ENCODE measurements around the gene ATP8A1.

The ATP8A1 gene

DNA sequence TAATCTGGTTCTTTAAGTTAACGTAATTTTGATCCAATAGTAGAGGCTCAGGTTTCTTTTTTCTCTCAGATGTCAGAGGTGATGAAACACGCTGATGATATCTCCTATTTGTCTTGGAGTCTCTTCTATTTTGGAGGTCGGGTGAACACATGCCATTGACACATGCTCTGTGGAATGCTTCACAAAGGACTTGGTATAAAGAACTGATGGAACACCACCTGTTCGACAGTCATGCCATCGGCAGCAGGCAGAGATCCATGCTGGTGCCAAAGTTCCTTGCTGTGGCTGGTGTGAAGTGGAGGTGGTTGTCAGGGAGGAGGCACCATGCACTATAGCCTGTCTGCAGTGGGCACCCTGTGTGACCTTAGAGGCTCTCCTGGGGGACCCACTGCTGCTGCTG is 94.9 kb downstream of the ATP8A1 start:
- no peak for DNase-seq

DNA sequence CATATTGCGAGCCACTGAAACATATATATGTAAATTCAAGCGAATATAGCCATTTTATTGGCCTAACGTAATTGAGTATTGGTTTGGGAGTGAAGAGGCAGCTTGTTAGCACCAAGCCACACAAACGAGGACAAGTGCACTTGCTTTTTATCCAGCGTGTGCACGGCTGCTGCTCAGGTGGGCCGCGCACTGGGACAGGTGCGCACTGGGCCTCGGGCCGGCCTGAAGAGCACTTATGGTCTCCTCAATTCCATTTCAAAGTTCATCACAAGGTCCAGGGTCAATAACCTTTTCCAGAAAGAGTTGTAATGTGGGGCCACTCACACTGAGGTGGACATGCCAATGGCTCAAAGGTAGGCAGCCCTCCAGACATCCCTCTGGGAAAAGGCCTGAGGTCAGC is 95.9 kb downstream of the ATP8A1 start:
- DNase-seq, result no peak

DNA sequence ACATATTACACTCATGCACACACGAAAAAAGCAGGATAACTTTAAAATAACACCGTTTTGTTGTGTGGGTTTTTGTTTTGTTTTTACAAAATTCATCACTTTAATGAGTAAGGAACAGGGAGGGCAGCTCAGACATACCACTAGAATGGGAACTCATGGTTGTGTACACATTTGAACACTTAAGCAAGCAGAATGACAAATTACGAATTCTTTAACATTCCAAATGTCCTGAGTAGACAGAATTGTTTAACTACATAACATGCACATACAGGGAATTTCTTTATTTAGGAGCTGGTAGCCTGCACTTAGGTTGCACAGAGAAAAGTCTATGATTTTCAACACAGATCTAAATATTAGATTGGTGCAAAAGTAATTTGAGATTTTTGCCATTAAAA is 96.4 kb downstream of the ATP8A1 start:
- no peak for DNase-seq

DNA sequence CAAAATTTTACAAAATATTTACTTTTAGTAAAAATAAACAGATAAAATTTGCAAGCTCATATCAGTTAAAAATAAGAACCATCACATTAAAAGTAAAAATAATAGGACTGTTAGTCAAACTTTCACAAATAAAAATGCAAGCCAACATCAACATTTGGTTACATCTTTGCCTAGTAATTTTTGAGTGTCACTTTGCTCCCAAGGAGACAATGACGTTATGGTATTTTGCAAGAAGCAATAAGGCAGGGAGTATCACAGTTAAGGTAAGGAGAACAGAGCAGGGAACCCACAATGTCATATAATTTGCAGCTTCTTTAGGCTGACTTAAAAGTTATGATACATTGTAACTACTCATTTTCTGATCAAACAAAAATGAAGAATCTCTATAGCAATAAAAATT is 98.7 kb downstream of the ATP8A1 start:
- no peak for DNase-seq

DNA sequence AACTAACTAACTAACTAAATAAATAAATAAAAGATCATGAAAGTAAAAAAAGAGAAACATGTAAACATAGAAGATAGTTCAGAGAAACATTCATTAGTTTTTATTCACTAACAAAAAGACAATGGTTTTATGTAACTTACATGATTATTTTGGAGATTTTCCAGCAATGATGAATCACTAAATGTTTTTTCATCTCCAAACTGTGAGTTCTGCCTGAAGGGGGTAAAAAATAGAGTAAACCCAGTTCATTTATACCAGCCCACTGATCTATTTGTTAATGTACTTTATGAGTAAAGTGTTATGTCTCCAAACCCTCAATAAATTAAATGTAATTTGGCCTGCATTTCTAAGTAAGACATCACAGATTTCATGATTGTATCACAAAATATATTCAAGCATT is 101.1 kb downstream of the ATP8A1 start:
- no peak for DNase-seq

DNA sequence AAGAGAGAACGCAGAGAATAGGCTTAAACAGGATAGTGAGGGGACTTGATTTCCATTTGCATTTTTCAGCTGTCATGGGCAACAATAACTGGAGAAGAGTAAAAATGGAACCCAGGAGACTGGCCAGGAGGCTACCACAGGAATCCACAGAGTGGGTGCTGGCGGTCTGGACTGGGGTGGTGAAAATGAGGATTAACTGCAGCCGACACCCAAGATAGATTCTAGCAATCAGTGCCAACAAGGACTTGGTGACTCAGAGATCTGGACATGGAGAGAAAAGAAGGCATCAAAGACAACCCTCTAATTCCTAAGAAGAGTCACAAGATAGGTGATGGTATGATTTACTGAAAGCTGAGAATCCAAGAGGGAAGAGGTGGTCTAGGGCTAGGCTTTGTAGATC is 102.8 kb downstream of the ATP8A1 start:
- DNase-seq, result no peak

DNA sequence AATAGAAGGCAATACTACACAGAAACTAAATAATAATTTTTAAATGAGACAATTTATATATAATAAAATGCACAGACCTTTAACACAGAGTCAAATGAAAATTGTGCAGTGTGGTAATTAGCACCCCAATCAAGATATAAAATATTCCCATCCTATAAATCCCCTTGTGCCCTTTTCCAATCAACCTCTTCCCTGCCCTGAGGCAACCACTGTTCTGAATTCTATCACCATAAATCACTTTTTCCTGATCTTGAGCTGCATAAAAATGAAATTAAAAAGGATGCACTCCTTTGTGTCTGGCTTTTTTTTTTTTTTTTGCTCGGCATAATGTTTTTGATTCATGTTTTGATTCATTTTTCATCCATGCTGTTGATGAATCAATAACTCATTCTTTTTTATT is 107.0 kb downstream of the ATP8A1 start:
- no peak for DNase-seq

DNA sequence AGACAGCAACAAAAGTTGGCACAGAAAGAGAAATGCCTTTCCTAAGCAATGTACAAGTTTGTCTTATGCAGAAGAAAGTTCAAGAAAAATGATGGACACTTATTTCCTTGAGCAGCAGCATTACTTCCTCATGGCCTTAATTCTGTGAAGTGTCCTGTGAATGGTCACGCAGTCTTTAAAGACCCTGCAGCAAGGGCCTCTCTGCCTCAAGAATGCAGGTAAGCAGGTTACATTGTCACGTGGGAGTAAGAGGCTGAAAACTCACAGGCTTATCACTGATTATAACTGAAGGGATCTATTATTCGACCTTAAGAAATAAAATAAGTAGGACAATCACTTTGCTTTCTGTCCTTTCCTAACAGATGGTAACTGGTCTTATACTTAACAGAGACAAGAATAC is 109.1 kb downstream of the ATP8A1 start:
- DNase-seq, result no peak

DNA sequence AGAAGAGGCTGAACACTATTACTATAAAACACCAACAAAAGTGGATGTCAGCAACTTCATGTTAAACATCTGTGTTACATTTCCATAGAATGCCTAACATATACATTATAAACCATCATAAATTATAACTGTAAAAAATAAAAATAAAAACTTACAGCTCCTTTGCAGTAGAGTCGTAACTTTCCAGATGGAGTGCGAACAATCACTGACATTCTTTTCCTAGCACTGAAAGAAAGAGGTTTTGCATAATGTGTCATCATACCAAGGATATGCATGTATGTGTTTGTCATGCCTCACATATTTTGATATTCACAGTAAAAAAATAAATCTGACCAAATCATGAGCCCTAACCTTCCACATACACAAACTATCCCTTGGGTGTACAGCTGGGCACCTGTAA is 113.1 kb downstream of the ATP8A1 start:
- DNase-seq, result no peak

DNA sequence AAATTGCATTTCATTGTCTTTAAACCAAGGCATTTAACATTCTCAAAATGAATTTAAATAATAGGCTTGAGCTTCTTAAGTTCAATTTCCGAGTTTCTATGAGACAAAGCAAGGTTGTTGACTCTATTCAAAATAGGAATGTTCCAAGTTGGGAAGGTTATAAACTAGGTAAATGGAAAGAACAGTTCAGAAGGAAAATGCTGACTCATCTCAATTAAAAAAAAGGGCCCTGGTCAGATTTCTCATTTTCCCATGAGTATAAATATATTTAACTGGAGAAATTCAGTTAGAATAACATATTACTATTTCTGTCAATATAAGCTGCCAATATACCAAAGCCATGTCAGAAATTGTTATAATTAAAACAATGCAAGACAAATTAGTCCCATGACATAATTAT is 113.8 kb downstream of the ATP8A1 start:
- DNase-seq, result no peak

DNA sequence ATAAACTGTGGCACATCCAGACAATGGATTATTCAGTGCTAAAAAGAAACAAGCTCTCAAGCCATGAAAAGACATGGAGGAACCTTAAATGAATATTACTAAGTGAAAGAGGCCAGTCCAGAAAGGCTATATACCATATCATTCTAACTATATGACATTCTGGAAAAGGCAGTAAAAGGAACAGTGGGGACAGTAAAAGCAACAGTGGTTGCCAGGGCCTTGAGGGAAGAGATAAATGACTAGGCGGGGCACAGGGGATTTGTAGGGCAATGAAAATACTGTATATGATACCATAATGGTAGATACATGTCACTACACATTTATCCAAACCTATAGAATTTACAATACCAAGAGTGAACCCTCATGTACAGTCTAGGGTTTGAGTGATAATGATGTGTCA is 115.3 kb downstream of the ATP8A1 start:
- DNase-seq, result no peak

DNA sequence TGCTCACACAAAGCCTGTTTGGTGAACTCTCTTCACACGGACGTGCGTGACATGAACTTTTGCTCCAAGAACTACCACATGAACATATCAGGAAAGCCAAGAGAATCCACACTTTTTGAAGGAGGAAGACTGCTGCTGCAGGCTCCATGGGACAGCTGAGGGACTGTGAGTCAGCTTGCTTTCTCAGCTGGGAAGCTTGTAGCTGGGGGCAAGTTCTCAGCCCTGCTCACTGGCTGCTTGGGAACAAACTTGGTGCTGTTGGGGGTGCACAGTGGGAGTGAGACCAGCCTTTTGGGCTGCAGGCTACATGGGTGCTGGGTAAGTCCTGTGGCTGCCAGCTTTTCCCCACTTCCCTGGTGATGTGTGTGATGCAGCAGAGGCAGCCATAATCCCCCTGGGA is 123.9 kb downstream of the ATP8A1 start:
- no peak for DNase-seq

DNA sequence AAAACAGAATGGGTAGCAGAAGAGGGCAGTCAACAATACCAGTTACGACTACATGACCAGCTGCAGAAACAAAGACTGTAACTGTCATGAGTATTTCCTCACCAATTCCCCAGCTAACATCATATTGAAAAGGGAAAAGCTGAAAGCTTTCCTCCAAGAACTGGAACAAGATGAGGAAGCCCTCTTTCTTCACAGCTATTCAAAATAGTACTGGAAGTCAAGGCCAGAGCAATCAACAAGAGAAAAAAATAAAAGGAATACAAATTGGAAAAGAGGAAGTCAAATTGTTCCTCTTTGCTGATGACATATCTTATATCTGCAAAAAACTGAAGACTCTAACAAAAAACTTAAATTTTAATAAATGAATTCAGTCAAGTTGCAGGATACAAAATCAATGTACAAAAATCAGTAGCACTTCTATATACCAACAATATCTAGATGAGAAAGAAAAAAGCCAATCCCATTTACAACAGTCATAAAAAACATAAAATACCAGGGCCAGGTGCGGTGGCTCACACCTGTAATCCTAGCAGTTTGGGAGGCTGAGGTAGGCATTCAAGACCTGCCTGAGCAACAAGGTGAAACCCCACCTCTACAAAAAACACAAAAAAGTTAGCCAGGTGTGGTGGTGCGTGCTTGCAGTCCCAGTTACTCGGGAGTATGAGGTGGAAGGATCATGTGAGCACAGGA is 125.4 kb downstream of the ATP8A1 start:
- DNase-seq, result no peak

DNA sequence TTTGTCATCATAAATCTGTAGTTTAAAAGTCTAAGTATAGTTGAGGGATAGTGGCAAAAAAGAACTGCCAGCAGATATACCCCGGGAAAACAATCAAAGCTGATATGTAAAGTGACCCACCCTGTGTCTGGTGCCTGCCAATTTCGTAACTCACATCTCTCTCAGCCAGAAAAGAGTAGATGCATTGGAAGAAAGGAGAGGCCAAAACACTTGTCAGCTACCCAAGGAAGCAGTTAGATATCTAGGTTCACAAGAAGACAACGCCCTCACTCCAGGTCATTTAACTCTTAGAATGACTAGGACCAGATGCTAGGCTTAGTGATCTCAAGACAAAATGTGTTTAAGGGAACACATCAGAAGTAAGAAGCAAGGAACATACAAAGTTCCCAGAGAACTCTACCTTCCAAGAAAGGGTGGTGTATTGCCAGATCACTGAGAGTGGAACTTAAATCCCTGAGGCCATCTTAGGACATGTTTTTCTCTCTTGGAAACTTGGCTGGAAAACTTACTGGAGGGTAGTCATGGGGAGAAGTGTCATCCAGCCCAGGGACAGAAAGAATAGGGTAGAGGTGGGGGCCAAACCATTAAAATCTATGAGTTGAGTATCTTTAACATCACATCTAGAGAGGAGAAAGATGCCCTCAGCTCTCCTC is 133.7 kb downstream of the ATP8A1 start:
- no peak for DNase-seq

DNA sequence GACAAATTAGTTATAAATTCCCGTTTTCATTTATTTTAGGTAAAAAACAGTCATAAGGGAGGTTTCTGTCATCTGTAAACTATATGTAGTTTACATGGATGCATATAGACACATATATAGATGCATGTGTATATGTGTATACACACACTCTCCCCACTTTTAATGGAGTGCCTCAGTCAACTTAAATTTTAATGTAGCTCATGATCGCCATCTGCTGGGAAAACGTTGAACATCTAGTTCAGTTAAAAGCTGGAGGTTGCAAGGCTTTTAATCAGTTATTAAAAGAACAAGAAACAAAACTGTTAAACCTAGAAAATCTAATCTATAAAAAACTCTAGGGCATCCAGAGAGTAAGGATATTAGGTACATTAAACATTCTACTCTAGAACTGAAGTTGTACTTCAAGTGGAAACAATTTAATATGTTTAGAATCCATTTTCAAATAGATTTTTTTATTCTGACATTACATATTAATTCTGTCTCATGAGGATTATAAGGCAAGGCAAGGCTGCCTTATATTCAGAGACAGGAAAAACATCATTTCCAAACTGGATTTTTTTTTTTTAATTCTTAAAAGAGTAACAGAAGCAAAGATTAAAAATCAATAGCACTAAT is 137.0 kb downstream of the ATP8A1 start:
- no peak for DNase-seq

DNA sequence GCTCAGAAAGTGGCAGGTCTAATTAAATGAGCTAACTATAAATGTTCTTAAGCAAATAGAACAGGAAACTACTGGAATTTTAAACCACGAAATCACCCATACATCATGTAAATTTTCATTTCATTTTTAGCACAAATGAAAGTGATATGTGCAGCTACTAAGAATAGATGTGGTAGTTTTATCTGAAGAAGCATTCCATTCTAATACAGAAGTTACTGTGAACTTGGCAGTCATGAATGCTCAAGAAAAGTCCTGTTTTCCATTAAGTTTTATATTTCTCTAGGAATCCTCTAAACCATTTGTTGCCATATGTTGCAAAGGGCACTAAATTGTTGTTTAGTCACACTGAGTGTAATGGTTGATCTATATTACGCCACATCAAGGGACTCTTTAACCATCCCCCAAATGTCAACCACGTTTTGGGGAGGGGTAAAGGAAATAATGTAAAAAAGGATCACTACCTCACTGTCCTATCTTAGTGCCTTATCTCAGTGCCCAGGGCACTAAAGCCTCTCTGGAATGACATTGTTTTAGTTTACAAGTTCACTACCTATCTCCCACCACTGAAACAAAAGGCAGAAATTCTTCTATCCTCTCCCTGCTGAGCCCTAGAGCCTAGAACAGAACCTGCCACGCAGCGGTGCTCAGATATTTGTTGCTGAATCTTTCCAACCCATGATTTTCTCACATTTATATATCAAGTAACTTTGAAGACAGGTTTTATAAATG is 141.6 kb downstream of the ATP8A1 start:
- no peak for DNase-seq

DNA sequence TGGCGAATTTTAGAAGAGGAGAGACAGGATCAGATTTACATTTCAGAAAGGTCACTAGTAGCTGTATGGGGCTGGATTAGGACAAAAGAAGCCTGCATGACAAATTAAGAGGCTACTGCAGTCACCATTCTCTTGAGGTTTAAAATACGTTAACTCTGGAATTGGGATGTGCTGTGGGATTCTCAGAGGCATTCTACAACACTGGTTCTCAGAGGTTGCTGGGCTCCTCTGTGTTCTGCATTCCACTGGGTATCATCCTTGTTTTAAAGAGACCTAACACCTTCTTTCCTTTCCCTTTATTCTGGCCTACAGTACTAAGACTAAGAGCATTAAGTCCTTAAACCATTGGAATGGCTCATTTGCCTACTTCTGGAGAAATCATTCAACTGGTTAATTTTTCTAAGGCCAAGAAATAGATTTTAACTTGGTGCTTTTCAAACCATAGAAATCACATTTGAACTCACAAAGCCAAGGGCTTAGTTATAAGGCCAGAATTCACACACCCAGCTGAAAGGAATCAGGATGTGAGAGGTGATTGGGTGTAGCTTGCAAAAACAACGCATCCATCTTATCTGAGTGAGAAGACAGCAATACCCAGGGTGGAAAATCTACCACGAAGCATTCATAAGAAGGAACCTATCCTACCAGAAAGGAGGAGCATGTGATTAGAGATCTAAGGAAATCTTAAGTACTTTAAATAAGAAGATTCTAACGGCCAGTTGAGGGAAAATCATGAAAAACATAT is 143.0 kb downstream of the ATP8A1 start:
- no peak for DNase-seq

DNA sequence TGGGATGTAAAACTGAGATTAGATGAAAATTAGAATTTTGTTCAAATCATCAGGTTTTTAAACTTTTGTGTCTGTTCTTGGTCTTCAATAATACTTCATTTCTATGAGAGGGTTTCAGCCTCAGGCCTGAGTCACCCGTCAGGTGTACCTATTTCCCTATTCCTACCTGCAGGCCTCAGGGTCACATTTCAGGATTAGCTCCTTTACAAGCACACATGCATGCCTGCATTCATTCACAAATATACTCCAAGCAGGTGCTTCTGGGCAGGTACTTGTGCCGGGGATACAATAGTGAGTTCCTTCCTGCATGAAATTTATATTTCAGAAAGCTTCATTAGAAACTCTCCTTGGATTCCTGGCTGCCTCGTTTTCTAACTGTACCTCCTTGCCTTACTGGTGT is 144.7 kb downstream of the ATP8A1 start:
- DNase-seq, result no peak

DNA sequence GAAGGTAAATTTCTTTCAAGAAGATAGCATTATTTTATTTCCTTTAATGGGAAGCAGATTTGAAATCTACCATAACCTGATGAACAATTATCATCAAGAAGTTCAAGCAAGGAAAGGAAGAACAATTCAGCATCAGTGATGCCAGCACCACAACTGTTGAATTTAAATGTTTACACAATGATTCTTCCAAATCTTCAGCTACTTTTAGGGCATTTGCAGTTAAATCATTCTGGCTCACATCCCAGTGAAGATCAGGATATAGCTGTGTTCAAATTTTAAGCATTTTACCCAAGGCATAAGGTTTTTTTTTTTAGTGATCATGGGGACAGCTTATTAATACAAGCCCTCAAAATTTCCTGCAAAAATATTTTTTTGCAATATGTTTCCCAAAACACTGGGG is 146.7 kb downstream of the ATP8A1 start:
- no peak for DNase-seq

DNA sequence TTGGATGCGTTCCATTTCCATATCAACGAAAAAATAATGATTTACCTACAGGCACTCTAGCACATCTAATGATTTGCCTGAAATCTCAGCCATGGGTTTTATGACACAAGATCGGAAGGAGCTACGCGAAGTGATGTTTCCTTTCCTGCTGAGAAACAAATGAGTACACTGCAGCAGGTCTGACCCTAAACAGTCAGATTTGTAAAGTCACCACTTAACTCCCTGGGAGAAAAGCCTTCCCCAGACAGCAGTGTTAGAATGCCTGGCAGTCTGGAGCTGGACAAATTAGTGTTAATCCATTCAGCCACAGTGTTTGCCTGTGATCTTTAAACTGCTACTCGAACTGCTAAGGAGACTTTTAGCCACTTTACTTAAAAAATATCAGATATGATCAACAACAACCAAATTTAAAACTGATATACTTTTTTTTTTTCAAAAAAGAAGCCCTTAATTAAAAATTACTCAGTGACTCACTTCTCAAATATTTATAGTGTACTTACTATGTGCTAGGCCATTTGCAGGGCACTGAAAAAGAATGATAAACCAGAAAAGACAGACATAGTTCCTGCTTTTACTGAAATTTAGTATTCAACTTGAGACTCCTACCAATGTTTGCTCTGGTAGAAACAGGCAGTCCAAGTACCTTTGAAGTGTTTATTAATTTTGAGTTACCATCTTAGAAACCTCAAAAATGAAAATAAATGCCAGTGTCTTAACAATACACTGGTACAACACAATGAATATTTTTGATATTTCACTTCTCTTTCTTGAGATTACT is 155.1 kb downstream of the ATP8A1 start:
- no peak for DNase-seq

DNA sequence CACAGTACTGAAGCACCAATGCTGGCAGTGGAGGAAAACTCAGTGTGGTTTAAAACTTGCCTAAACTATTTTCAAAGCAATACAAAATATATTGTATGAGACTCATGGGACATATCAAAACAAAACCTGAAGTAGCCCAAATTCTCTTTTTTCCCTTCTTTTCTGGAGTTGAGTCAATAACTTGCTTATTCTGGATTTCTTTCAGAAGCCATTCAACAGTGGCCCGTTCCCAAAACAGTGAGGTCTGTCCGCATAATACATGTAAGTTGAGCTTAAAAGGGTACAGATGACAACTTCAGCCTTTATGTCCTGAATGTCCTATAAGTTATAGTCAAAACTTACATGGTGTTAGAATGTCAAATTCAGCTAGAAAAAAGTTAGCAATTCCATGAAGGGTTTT is 158.9 kb downstream of the ATP8A1 start:
- DNase-seq, result no peak

DNA sequence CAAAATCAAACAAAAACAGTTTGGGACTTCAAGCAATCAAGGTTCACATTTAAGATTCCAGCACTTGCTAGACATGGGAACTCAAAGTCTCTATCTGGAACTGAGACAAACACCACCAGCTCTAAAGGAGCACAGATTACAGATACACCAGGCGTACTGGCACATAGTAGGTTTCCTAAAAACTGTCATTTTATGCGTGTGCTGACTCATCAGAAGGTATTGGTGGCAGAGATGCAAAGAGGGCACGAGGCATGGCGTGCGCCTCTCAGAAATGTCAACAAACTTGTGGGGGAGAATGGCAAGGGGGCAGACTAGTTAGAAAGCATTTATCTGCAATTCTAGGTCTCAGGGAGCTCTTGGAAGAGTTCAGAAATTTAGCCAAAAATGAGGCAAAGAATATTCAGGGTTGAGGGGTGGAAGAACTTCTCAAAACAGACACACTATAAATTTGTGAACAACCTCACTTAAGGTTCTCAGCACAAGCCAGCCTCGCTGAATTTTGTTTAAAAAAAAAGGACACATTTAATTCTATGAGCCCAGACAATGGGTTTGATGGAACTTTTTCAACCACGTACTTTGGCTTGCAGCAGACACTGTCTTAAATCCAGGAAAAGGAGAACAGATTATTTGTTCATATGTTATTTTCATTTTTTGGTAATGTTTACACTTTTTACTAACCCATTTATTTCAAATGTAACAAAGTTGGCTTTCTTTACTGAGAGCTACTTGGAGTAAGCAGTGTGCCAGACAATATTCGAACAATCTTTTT is 159.6 kb downstream of the ATP8A1 start:
- DNase-seq, result no peak

Data from NCI-H2171 (cell line).